PC-3 (cell line): ENCODE results near the gene FBXW5.

Source experiments
- CTCF ChIP-seq: fragments of 300-600 bp; sonication (generic); conservative IDR thresholded peaks from 2 replicates; pipeline ENCODE4 v1.5.1; 2017; ENCODE audit warnings: antibody characterized with exemption, low read depth, mild to moderate bottlenecking, low read length
- EZH2 ChIP-seq: fragments of 300-600 bp; sonication (generic); IDR thresholded peaks from one replicate; pipeline ENCODE4 v1.6.1; 2017; ENCODE audit warnings: antibody characterized with exemption, mild to moderate bottlenecking, low read length; ENCODE audit not compliant: unreplicated experiment
- EZH2phosphoT487 ChIP-seq: fragments of 300-600 bp; sonication (generic); IDR thresholded peaks from 2 replicates; pipeline ENCODE4 v1.6.1; 2018; ENCODE audit warnings: mild to moderate bottlenecking, antibody characterized with exemption, low read length, borderline replicate concordance

DNA sequence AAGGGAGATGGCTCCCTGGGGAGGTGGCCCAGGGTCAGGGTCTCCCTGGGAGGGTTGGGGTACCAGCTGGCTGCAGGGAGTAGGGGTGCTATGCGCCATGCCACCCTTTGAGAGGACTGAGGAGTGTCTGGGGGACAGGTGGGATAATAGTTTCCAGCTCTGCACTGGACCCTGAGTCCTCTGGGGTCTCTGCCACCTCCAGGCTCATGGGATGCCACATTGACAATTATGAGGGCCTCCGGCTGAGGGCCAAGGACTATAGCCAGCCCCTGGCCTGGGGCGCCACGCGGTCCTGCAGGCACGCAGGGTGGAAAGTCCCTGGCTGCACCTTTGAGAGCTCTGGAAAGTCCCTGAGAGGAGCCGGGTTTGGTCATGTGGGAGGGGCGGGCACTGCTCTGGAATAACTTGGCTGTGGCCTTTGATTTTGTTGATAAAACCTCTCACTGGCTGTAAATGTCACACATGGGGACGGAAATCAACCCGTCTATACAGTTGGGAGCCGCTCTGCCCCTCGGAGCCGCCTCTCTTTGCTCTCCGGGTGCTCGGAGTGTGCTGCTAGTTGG lies 42.2 kb downstream of the FBXW5 start:
- TF ChIP-seq CTCF (no peak), EZH2phosphoT487 (no peak), EZH2 (no peak)
